SK-N-SH (cell line): ENCODE data around the gene SURF6. TPM values are rescaled to one million over a fixed set of nuclear protein-coding genes. Genes with fewer than 3 reads are reported as not detected.

Experiments used
- CTCF ChIA-PET: fragments of 300-600, 350-600 bp; formaldehyde crosslinking; extraction: SDS; loops from one replicate; lab custom pipeline; 2021; lab: Yijun Ruan, JAX
- POLR2A ChIA-PET: fragments of 350-600 bp; sonication (Branson Sonifier 250); formaldehyde crosslinking; extraction: SDS; loops from one replicate; lab custom pipeline; 2020; ENCODE audit warnings: antibody characterized with exemption, inconsistent platforms; lab: Yijun Ruan, JAX
- DNase-seq: peaks from one replicate; pipeline ENCODE4 v3.0.0; 2012
- H2AFZ ChIP-seq: fragments of 200-600 bp; sonication (generic); 2 replicates; pipeline ENCODE4 v1.8.1; 2016; ENCODE audit warnings: antibody characterized with exemption, mild to moderate bottlenecking, low read depth
- H3F3A ChIP-seq: fragments of 200-600 bp; sonication (generic); replicated peaks from 2 replicates; pipeline ENCODE3; 2016; ENCODE audit warnings: antibody characterized with exemption, mild to moderate bottlenecking; ENCODE audit not compliant: insufficient read depth
- H3K27ac ChIP-seq, 2 experiments: fragments of 200-500 bp in 1 of 2; fragments of 200-600 bp in 1 of 2; sonication (Bioruptor generic) in 1 of 2; sonication (generic), shearing (Covaris generic) in 1 of 2; 2 replicates each; pipeline versions ENCODE4 v1.5.1 to v1.6.1; 2014 to 2016; ENCODE audit warnings: low read depth in 2 of 2, inconsistent platforms in 1 of 2, low read length in 1 of 2, mild to moderate bottlenecking in 1 of 2, mixed read lengths in 1 of 2
- H3K27me3 ChIP-seq: fragments of 200-600 bp; sonication (generic), shearing (Covaris generic); 2 replicates; pipeline ENCODE4 v1.6.1; 2016; ENCODE audit warnings: mixed run types; ENCODE audit not compliant: insufficient read depth
- H3K36me3 ChIP-seq, 2 experiments: fragments of 200-500 bp in 1 of 2; fragments of 200-600 bp in 1 of 2; sonication (Bioruptor generic) in 1 of 2; sonication (generic) in 1 of 2; replicated peaks in 1 of 2; 2 replicates each; pipeline versions ENCODE3 to v1.5.1; 2014 to 2016; ENCODE audit warnings: low read length in 1 of 2, mild to moderate bottlenecking in 1 of 2; ENCODE audit not compliant: insufficient read depth in 2 of 2, control insufficient read depth in 1 of 2
- H3K4me1 ChIP-seq, 2 experiments: fragments of 200-500 bp in 1 of 2; fragments of 200-600 bp in 1 of 2; sonication (Bioruptor generic) in 1 of 2; sonication (generic), shearing (Covaris generic) in 1 of 2; 2 replicates each; pipeline versions ENCODE4 v1.5.1 to v1.6.1; 2014 to 2016; ENCODE audit warnings: low read depth in 1 of 2, low read length in 1 of 2, mixed run types in 1 of 2; ENCODE audit not compliant: insufficient read depth in 2 of 2, control insufficient read depth in 1 of 2
- H3K4me2 ChIP-seq: fragments of 200-600 bp; sonication (generic), shearing (Covaris generic); 2 replicates; pipeline ENCODE4 v1.6.1; 2017; ENCODE audit warnings: mixed run types
- H3K4me3 ChIP-seq, 2 experiments: fragments of 200-500 bp in 1 of 2; fragments of 200-600 bp in 1 of 2; sonication (Bioruptor generic) in 1 of 2; sonication (generic), shearing (Covaris generic) in 1 of 2; 2 replicates each; pipeline versions ENCODE4 v1.5.1 to v1.8.1; 2014 to 2016; ENCODE audit warnings: low read depth in 2 of 2, inconsistent platforms in 1 of 2, low read length in 1 of 2, mild to moderate bottlenecking in 1 of 2, mixed read lengths in 1 of 2, moderate library complexity in 1 of 2
- H3K79me2 ChIP-seq: fragments of 200-600 bp; sonication (generic); 2 replicates; pipeline ENCODE4 v1.8.1; 2017; ENCODE audit warnings: mild to moderate bottlenecking; ENCODE audit not compliant: insufficient read depth
- H3K9ac ChIP-seq: fragments of 200-600 bp; sonication (generic); 2 replicates; pipeline ENCODE4 v1.6.1; 2017; ENCODE audit warnings: mixed run types
- H3K9me2 ChIP-seq: fragments of 200-600 bp; sonication (generic); 2 replicates; pipeline ENCODE4 v1.6.1; 2017; ENCODE audit warnings: mixed run types
- H3K9me3 ChIP-seq: fragments of 200-600 bp; sonication (generic); 2 replicates; pipeline ENCODE4 v1.6.1; 2017; ENCODE audit warnings: mixed run types, mild to moderate bottlenecking, moderate library complexity
- H4K20me1 ChIP-seq: fragments of 200-600 bp; sonication (generic); 2 replicates; pipeline ENCODE4 v1.6.1; 2017; ENCODE audit warnings: mild to moderate bottlenecking, mixed run types; ENCODE audit not compliant: insufficient read depth
- EP300 ChIP-seq, 2 experiments: IDR thresholded peaks; 2 replicates each; pipeline versions ENCODE4 v1.4.0 to v1.6.1; 2012; ENCODE audit warnings: borderline replicate concordance in 1 of 2, low read depth in 1 of 2, low read length in 1 of 2
- GABPA ChIP-seq: IDR thresholded peaks from 2 replicates; pipeline ENCODE4 v1.4.0; 2012; ENCODE audit warnings: low read depth, mild to moderate bottlenecking
- JUND ChIP-seq: IDR thresholded peaks from 2 replicates; pipeline ENCODE4 v1.4.0; 2012
- MXI1 ChIP-seq: IDR thresholded peaks from 2 replicates; pipeline ENCODE4 v1.6.1; 2012; ENCODE audit warnings: mild to moderate bottlenecking, low read depth, low read length, improper control_type of control experiment
- POLR2AphosphoS5 ChIP-seq: IDR thresholded peaks from 2 replicates; pipeline ENCODE4 v1.6.1; 2012; ENCODE audit warnings: low read depth, low read length
- RAD21 ChIP-seq: IDR thresholded peaks from 2 replicates; pipeline ENCODE4 v1.6.1; 2012; ENCODE audit warnings: mild to moderate bottlenecking, low read length
- RCOR1 ChIP-seq: fragments of 150-350 bp; IDR thresholded peaks from 2 replicates; pipeline ENCODE4 v1.6.1; 2017; ENCODE audit warnings: antibody characterized with exemption, low read length
- RXRA ChIP-seq: IDR thresholded peaks from 2 replicates; pipeline ENCODE4 v1.4.0; 2012; ENCODE audit warnings: low read depth, mild to moderate bottlenecking, borderline replicate concordance
- SIN3A ChIP-seq: IDR thresholded peaks from 2 replicates; pipeline ENCODE4 v1.6.1; 2012; ENCODE audit warnings: low read depth, mild to moderate bottlenecking, low read length, moderate library complexity, borderline replicate concordance
- TAF1 ChIP-seq: IDR thresholded peaks from 2 replicates; pipeline ENCODE4 v1.6.1; 2012; ENCODE audit warnings: low read depth, mild to moderate bottlenecking, low read length, moderate library complexity, borderline replicate concordance
- WGBS: methylation state at CpG from one replicate; pipeline ENCODE4 v1.1.6; 2017; ENCODE audit warnings: low lambda C conversion rate; 5-methylcytosine and 5-hydroxymethylcytosine counted together
- polyA plus RNA-seq, 3 experiments: library from polyadenylated mRNA; depleted of rRNA; stranded (reverse); fragments of >200 nt; gene quantifications; 2 replicates each; pipeline ENCODE4 v1.2.3, GENCODE V29; 2012
- TF ChIP-seq, protein P1 (sequence below): IDR thresholded peaks from 2 replicates; pipeline ENCODE4 v1.4.0; 2012; ENCODE audit warnings: low read depth, borderline replicate concordance
- TF ChIP-seq, protein P2 (sequence below): fragments of 200-600 bp; sonication (generic); IDR thresholded peaks from 2 replicates; pipeline ENCODE4 v1.6.1; 2017; ENCODE audit warnings: antibody characterized with exemption, mild to moderate bottlenecking, moderate library complexity
- TF ChIP-seq, protein P3 (sequence below): fragments of 150-350 bp; IDR thresholded peaks from 2 replicates; pipeline ENCODE4 v1.6.1; 2016; ENCODE audit warnings: mild to moderate bottlenecking, low read depth, low read length
- TF ChIP-seq, protein P4 (sequence below): fragments of 150-350 bp; IDR thresholded peaks from 2 replicates; pipeline ENCODE4 v1.6.1; 2017; ENCODE audit warnings: antibody characterized with exemption, low read length, low read depth, borderline replicate concordance

SURF6 gene
- polyA plus RNA-seq, 1 of the 3 experiments (the other 2 are of a cell fraction): 44.5 TPM

DNA sequence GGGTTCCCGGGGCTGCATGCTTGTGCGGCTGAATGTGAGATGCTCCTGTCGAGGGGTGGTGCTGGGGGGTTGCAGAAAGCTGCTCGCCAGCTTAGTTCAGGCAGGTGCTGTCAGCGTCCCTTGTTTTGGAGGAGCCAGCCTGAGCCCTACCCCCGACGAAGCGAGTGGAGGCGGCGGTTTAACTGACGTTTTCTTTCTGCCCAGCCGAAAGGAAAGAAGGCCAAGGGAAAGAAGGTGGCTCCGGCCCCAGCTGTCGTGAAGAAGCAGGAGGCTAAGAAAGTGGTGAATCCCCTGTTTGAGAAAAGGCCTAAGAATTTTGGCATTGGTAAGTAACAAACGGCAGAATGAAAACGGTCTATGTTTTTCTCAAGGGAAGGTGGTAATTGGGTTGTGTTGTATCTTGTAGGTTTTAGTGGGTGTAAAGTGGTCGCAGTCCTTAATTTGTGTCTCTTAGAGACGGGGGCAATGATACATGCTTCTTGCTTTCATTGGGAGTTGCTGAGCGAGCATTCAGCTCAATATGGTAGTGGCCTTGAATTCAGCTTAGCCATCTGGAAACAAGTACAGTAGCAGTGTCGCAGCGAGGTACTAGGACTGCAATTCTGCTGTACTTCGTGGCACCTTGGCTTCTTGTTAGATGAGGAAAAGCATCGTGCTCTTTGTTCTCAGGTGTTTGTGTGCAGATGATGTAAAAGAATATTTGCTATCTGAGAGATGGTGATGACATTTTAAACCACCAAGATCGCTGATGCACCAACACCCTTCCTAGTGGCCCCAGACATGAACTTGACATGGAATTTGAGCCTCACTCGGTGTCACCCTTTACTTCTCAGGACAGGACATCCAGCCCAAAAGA is 13.0 kb upstream of the SURF6 start:
- Histone ChIP-seq H4K20me1 (peaks cover 43% of the 10 kb centered on the region), H3K9ac (peak overlapping the region; percentile 99), H3K79me2 (peaks cover 54% of the 10 kb centered on the region), H2AFZ (no peak overlapping the region), H3K4me2 (peak overlapping the region; percentile 94), H3K27ac (peak overlapping the region; percentile 89 to 97)
- WGBS: 5% methylated on average over 25 of the region's 25 CpGs
- DNase-seq: no peak
- POLR2A ChIA-PET: interaction anchor here (1.1 to 1.7 kb wide), 7 partner anchors 9 to 160 kb away, joined by 3 to 16 read pairs (median 5); partner anchors contain the start of genes CACFD1, STKLD1, SURF1 and SURF2
- TF ChIP-seq POLR2AphosphoS5 (peak; percentile 11; the same call in 1 of the 2 replicates), RXRA (no peak)
- TF ChIP-seq, all 33 proteins: peak for 1
- CTCF ChIA-PET: interaction anchor here (1.1 to 1.7 kb wide), 3 partner anchors 8 to 163 kb away, joined by 4 to 6 read pairs (median 5); partner anchors contain the start of genes SURF1 and SURF2
- H3K4me3 ChIP-seq: peak overlapping the region; percentile 99
- no peaks in the 10 kb centered on the region for H3K9me2 ChIP-seq
- H3K36me3 ChIP-seq: peaks cover 36 to 70% of the 10 kb centered on the region in 2 experiments
- peaks cover 8 to 27% of the 10 kb centered on the region in 2 experiments; a peak in 2 of 4 replicates for H3K4me1 ChIP-seq
- H3F3A ChIP-seq: peaks cover 45% of the 10 kb centered on the region
- no peaks in the 10 kb centered on the region for H3K9me3 ChIP-seq
- no peaks in the 10 kb centered on the region for H3K27me3 ChIP-seq

DNA sequence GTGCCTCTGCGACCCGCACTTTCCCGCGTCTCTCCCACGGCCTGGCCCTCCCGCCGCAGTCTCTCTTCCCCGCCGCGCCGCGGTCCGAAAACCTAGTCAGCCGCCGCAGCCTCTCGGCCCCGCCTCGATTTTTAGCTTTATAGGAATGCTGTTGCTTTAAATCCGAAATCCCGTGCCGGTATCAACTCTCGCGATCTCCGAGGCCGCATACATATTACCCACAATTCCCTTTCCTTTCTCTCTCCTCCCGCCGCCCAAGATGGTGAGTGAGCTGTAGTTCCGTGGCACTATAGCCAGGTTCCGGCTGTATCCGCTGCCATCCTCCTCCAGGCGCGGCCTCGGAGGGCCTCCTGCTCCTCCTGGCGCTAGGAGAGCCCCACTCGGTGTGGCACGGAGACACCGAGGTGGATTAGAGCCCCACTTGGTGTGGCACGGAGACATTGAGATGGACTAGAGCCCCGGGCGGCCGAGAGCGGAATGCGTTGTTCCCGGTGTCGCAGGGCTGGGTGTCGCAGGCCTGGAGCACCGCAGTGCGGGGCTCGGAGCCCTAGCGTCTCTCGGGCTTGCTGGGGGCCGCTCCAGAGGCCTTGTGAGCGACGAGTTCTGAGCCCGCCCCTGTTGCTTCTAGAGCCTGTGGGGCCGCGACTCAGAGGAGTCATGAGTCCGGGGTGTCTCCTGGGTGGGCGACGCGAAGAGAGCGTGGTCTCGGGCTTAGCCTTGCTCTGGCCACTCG is 12.2 kb upstream of the SURF6 start, which contains the start of the genes MED22 and RPL7A:
Gene MED22 (minus strand): TSS at position 147 of the 733 bp plus-strand sequence. CDS start 1,469 bp downstream, outside the sequence.
Gene RPL7A (plus strand): TSS at position 234 of the 733 bp plus-strand sequence. CDS start 26 bp downstream, at position 260.
- Histone ChIP-seq H3K27ac (peak within 1 kb of the TSS; percentile 89 to 97), H3K4me1 (peaks cover 8 to 27% of the 10 kb centered on the region in 2 experiments; a peak in 2 of 4 replicates), H3K9ac (peak within 1 kb of the TSS; percentile 99), H3K4me3 (peak within 1 kb of the TSS; percentile 99), H3K79me2 (peaks cover 54% of the 10 kb centered on the region), H3K9me2 (no peaks in the 10 kb centered on the region), H3K27me3 (no peaks in the 10 kb centered on the region), H2AFZ (peak within 1 kb of the TSS; percentile 9; the same call in 1 of the 2 replicates), H3F3A (peaks cover 37% of the 10 kb centered on the region), H4K20me1 (peaks cover 43% of the 10 kb centered on the region), H3K9me3 (no peaks in the 10 kb centered on the region), H3K36me3 (peaks cover 43 to 70% of the 10 kb centered on the region in 2 experiments), H3K4me2 (peak within 1 kb of the TSS; percentile 94)
- 2% methylated on average over 26 of the region's 64 CpGs for WGBS
- ChIA-PET CTCF (interaction anchor here (0.7 to 1.7 kb wide), 4 partner anchors 8 to 1480 kb away, joined by 3 to 6 read pairs (median 4); partner anchors contain the start of genes SURF1 and SURF2), POLR2A (interaction anchor here (0.7 to 1.7 kb wide), 14 partner anchors 8 to 181 kb away, joined by 3 to 16 read pairs (median 4); partner anchors contain the start of genes CACFD1, STKLD1, SURF1 and SURF2)
- DNase-seq: peak; percentile 92
- peak; percentile 94 for TF ChIP-seq SIN3A
- peak in 1 of 2 experiments; percentile 38; a peak in 1 of 4 replicates for TF ChIP-seq EP300 (IDR thresholded peaks at IDR 0.05; ENCODE audit: borderline replicate concordance in 1 of 2, low read depth in 1 of 2, low read length in 1 of 2)
- no peak for TF ChIP-seq JUND
- TF ChIP-seq, protein P1, sequence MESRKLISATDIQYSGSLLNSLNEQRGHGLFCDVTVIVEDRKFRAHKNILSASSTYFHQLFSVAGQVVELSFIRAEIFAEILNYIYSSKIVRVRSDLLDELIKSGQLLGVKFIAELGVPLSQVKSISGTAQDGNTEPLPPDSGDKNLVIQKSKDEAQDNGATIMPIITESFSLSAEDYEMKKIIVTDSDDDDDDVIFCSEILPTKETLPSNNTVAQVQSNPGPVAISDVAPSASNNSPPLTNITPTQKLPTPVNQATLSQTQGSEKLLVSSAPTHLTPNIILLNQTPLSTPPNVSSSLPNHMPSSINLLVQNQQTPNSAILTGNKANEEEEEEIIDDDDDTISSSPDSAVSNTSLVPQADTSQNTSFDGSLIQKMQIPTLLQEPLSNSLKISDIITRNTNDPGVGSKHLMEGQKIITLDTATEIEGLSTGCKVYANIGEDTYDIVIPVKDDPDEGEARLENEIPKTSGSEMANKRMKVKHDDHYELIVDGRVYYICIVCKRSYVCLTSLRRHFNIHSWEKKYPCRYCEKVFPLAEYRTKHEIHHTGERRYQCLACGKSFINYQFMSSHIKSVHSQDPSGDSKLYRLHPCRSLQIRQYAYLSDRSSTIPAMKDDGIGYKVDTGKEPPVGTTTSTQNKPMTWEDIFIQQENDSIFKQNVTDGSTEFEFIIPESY: peak; percentile 99
- TF ChIP-seq RAD21: no peak
- TF ChIP-seq TAF1: peak; percentile 99
- no peak; the same call in 1 of the 2 replicates for TF ChIP-seq RCOR1
- TF ChIP-seq, protein P2, sequence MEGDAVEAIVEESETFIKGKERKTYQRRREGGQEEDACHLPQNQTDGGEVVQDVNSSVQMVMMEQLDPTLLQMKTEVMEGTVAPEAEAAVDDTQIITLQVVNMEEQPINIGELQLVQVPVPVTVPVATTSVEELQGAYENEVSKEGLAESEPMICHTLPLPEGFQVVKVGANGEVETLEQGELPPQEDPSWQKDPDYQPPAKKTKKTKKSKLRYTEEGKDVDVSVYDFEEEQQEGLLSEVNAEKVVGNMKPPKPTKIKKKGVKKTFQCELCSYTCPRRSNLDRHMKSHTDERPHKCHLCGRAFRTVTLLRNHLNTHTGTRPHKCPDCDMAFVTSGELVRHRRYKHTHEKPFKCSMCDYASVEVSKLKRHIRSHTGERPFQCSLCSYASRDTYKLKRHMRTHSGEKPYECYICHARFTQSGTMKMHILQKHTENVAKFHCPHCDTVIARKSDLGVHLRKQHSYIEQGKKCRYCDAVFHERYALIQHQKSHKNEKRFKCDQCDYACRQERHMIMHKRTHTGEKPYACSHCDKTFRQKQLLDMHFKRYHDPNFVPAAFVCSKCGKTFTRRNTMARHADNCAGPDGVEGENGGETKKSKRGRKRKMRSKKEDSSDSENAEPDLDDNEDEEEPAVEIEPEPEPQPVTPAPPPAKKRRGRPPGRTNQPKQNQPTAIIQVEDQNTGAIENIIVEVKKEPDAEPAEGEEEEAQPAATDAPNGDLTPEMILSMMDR: no peak
- TF ChIP-seq, protein P3, sequence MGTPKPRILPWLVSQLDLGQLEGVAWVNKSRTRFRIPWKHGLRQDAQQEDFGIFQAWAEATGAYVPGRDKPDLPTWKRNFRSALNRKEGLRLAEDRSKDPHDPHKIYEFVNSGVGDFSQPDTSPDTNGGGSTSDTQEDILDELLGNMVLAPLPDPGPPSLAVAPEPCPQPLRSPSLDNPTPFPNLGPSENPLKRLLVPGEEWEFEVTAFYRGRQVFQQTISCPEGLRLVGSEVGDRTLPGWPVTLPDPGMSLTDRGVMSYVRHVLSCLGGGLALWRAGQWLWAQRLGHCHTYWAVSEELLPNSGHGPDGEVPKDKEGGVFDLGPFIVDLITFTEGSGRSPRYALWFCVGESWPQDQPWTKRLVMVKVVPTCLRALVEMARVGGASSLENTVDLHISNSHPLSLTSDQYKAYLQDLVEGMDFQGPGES: no peak
- TF ChIP-seq, protein P4, sequence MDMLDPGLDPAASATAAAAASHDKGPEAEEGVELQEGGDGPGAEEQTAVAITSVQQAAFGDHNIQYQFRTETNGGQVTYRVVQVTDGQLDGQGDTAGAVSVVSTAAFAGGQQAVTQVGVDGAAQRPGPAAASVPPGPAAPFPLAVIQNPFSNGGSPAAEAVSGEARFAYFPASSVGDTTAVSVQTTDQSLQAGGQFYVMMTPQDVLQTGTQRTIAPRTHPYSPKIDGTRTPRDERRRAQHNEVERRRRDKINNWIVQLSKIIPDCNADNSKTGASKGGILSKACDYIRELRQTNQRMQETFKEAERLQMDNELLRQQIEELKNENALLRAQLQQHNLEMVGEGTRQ: 0 out of 2 replicates have a peak, but pooled peaks have one; percentile 17
- peak; percentile 10; the same call in 1 of the 2 replicates for TF ChIP-seq MXI1
- peak; percentile 53 for TF ChIP-seq GABPA
